SK-N-SH (cell line): Measurements from ENCODE around the gene RBM20. TPM values are rescaled to one million over a fixed set of nuclear protein-coding genes. Genes with fewer than 3 reads are reported as not detected.

Source experiments
- CTCF ChIA-PET: fragments of 300-600, 350-600 bp; formaldehyde crosslinking; extraction: SDS; loops from one replicate; lab custom pipeline; 2021; lab: Yijun Ruan, JAX
- POLR2A ChIA-PET: fragments of 350-600 bp; sonication (Branson Sonifier 250); formaldehyde crosslinking; extraction: SDS; loops from one replicate; lab custom pipeline; 2020; ENCODE audit warnings: antibody characterized with exemption, inconsistent platforms; lab: Yijun Ruan, JAX
- DNase-seq: peaks from one replicate; pipeline ENCODE4 v3.0.0; 2012
- H2AFZ ChIP-seq: fragments of 200-600 bp; sonication (generic); 2 replicates; pipeline ENCODE4 v1.8.1; 2016; ENCODE audit warnings: antibody characterized with exemption, mild to moderate bottlenecking, low read depth
- H3F3A ChIP-seq: fragments of 200-600 bp; sonication (generic); replicated peaks from 2 replicates; pipeline ENCODE3; 2016; ENCODE audit warnings: antibody characterized with exemption, mild to moderate bottlenecking; ENCODE audit not compliant: insufficient read depth
- H3K27ac ChIP-seq, 2 experiments: fragments of 200-500 bp in 1 of 2; fragments of 200-600 bp in 1 of 2; sonication (Bioruptor generic) in 1 of 2; sonication (generic), shearing (Covaris generic) in 1 of 2; 2 replicates each; pipeline versions ENCODE4 v1.5.1 to v1.6.1; 2014 to 2016; ENCODE audit warnings: low read depth in 2 of 2, inconsistent platforms in 1 of 2, low read length in 1 of 2, mild to moderate bottlenecking in 1 of 2, mixed read lengths in 1 of 2
- H3K27me3 ChIP-seq: fragments of 200-600 bp; sonication (generic), shearing (Covaris generic); 2 replicates; pipeline ENCODE4 v1.6.1; 2016; ENCODE audit warnings: mixed run types; ENCODE audit not compliant: insufficient read depth
- H3K36me3 ChIP-seq, 2 experiments: fragments of 200-500 bp in 1 of 2; fragments of 200-600 bp in 1 of 2; sonication (Bioruptor generic) in 1 of 2; sonication (generic) in 1 of 2; replicated peaks in 1 of 2; 2 replicates each; pipeline versions ENCODE3 to v1.5.1; 2014 to 2016; ENCODE audit warnings: low read length in 1 of 2, mild to moderate bottlenecking in 1 of 2; ENCODE audit not compliant: insufficient read depth in 2 of 2, control insufficient read depth in 1 of 2
- H3K4me1 ChIP-seq, 2 experiments: fragments of 200-500 bp in 1 of 2; fragments of 200-600 bp in 1 of 2; sonication (Bioruptor generic) in 1 of 2; sonication (generic), shearing (Covaris generic) in 1 of 2; 2 replicates each; pipeline versions ENCODE4 v1.5.1 to v1.6.1; 2014 to 2016; ENCODE audit warnings: low read depth in 1 of 2, low read length in 1 of 2, mixed run types in 1 of 2; ENCODE audit not compliant: insufficient read depth in 2 of 2, control insufficient read depth in 1 of 2
- H3K4me2 ChIP-seq: fragments of 200-600 bp; sonication (generic), shearing (Covaris generic); 2 replicates; pipeline ENCODE4 v1.6.1; 2017; ENCODE audit warnings: mixed run types
- H3K4me3 ChIP-seq, 2 experiments: fragments of 200-500 bp in 1 of 2; fragments of 200-600 bp in 1 of 2; sonication (Bioruptor generic) in 1 of 2; sonication (generic), shearing (Covaris generic) in 1 of 2; 2 replicates each; pipeline versions ENCODE4 v1.5.1 to v1.8.1; 2014 to 2016; ENCODE audit warnings: low read depth in 2 of 2, inconsistent platforms in 1 of 2, low read length in 1 of 2, mild to moderate bottlenecking in 1 of 2, mixed read lengths in 1 of 2, moderate library complexity in 1 of 2
- H3K79me2 ChIP-seq: fragments of 200-600 bp; sonication (generic); 2 replicates; pipeline ENCODE4 v1.8.1; 2017; ENCODE audit warnings: mild to moderate bottlenecking; ENCODE audit not compliant: insufficient read depth
- H3K9ac ChIP-seq: fragments of 200-600 bp; sonication (generic); 2 replicates; pipeline ENCODE4 v1.6.1; 2017; ENCODE audit warnings: mixed run types
- H3K9me2 ChIP-seq: fragments of 200-600 bp; sonication (generic); 2 replicates; pipeline ENCODE4 v1.6.1; 2017; ENCODE audit warnings: mixed run types
- H3K9me3 ChIP-seq: fragments of 200-600 bp; sonication (generic); 2 replicates; pipeline ENCODE4 v1.6.1; 2017; ENCODE audit warnings: mixed run types, mild to moderate bottlenecking, moderate library complexity
- H4K20me1 ChIP-seq: fragments of 200-600 bp; sonication (generic); 2 replicates; pipeline ENCODE4 v1.6.1; 2017; ENCODE audit warnings: mild to moderate bottlenecking, mixed run types; ENCODE audit not compliant: insufficient read depth
- ELF1 ChIP-seq: IDR thresholded peaks from 2 replicates; pipeline ENCODE4 v1.4.0; 2012
- EP300 ChIP-seq, 2 experiments: IDR thresholded peaks; 2 replicates each; pipeline versions ENCODE4 v1.4.0 to v1.6.1; 2012; ENCODE audit warnings: borderline replicate concordance in 1 of 2, low read depth in 1 of 2, low read length in 1 of 2
- FOSL2 ChIP-seq: IDR thresholded peaks from 2 replicates; pipeline ENCODE4 v1.4.0; 2012; ENCODE audit warnings: low read depth, mild to moderate bottlenecking, moderate library complexity, borderline replicate concordance
- GATA2 ChIP-seq: sonication (generic); formaldehyde crosslinking; IDR thresholded peaks from 2 replicates; pipeline ENCODE4 v1.5.0; 2020; ENCODE audit warnings: mild to moderate bottlenecking, missing genetic modification reagents
- JUND ChIP-seq: IDR thresholded peaks from 2 replicates; pipeline ENCODE4 v1.4.0; 2012
- MEF2A ChIP-seq: IDR thresholded peaks from 2 replicates; pipeline ENCODE4 v1.4.0; 2012; ENCODE audit warnings: low read depth, borderline replicate concordance
- NFIC ChIP-seq: IDR thresholded peaks from 2 replicates; pipeline ENCODE4 v1.4.0; 2012; ENCODE audit warnings: borderline replicate concordance
- RAD21 ChIP-seq: IDR thresholded peaks from 2 replicates; pipeline ENCODE4 v1.6.1; 2012; ENCODE audit warnings: mild to moderate bottlenecking, low read length
- SMC3 ChIP-seq: IDR thresholded peaks from 2 replicates; pipeline ENCODE4 v1.6.1; 2012; ENCODE audit warnings: low read depth, low read length, improper control_type of control experiment
- TAF1 ChIP-seq: IDR thresholded peaks from 2 replicates; pipeline ENCODE4 v1.6.1; 2012; ENCODE audit warnings: low read depth, mild to moderate bottlenecking, low read length, moderate library complexity, borderline replicate concordance
- YY1 ChIP-seq: IDR thresholded peaks from 2 replicates; pipeline ENCODE4 v1.4.0; 2012; ENCODE audit warnings: low read depth, mild to moderate bottlenecking
- WGBS: methylation state at CpG from one replicate; pipeline ENCODE4 v1.1.6; 2017; ENCODE audit warnings: low lambda C conversion rate; 5-methylcytosine and 5-hydroxymethylcytosine counted together
- polyA plus RNA-seq, 3 experiments: library from polyadenylated mRNA; depleted of rRNA; stranded (reverse); fragments of >200 nt; gene quantifications; 2 replicates each; pipeline ENCODE4 v1.2.3, GENCODE V29; 2012
- TF ChIP-seq, protein P1 (sequence below): IDR thresholded peaks from 2 replicates; pipeline ENCODE4 v1.6.1; 2012; ENCODE audit warnings: mild to moderate bottlenecking, low read depth, low read length, moderate library complexity
- TF ChIP-seq, protein P2 (sequence below): fragments of 150-350 bp; IDR thresholded peaks from 2 replicates; pipeline ENCODE4 v1.6.1; 2016; ENCODE audit warnings: mild to moderate bottlenecking, low read depth, low read length
- TF ChIP-seq, protein P3 (sequence below): IDR thresholded peaks from 2 replicates; pipeline ENCODE4 v1.4.0; 2012; ENCODE audit warnings: low read depth

Gene RBM20
- polyA plus RNA-seq, 1 of the 3 experiments (the other 2 are of a cell fraction), result 0.64 TPM

DNA sequence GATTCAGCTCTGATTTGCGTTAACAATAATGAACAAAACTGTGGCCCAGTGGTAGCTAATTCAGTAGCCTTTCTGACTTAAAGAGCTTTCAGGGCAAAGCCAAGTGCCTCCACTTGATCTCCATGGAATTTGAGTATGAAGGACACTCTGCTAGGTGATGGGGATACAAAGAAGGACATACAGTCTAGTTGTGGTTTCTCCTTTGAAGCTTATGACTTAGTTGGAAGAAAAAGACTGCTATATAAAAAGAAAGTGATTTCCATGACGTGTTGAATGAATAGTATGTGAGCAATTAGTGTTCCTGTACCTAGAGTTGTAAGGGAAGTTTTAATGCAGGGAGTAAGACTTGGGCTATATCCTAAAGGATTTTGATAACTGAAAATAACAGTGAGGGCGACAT is 235.9 kb downstream of the RBM20 start:
- peaks cover 0 to 10% of the 10 kb centered on the region in 2 experiments; a peak in 2 of 4 replicates for H3K4me1 ChIP-seq
- H3K27ac ChIP-seq, result no peak overlapping the region; a peak in 1 of 4 replicates
- H3K9me2 ChIP-seq, result no peaks in the 10 kb centered on the region
- peaks cover 11% of the 10 kb centered on the region for H3K79me2 ChIP-seq
- no peak overlapping the region for H3K4me2 ChIP-seq
- H2AFZ ChIP-seq, result no peak overlapping the region
- H3K9me3 ChIP-seq, result no peaks in the 10 kb centered on the region
- H3K9ac ChIP-seq, result no peak overlapping the region
- H4K20me1 ChIP-seq, result no peaks in the 10 kb centered on the region; the same call in 1 of the 2 replicates
- H3K36me3 ChIP-seq, result peaks cover 55 to 84% of the 10 kb centered on the region in 2 experiments
- CTCF ChIA-PET, result interaction anchor here (1.2 to 4.6 kb wide), 6 partner anchors 12 to 146 kb away, joined by 3 to 17 read pairs (median 6); no protein-coding TSS in a partner anchor
- 94% methylated on average over 3 of the region's 3 CpGs for WGBS
- no peak overlapping the region for H3K4me3 ChIP-seq
- H3F3A ChIP-seq, result no peaks in the 10 kb centered on the region
- DNase-seq, result no peak
- TF ChIP-seq MEF2A, result no peak
- no peak for TF ChIP-seq JUND
- TF ChIP-seq YY1, result no peak
- no peak for TF ChIP-seq TAF1
- TF ChIP-seq RAD21, result no peak
- TF ChIP-seq FOSL2, result no peak
- TF ChIP-seq SMC3, result no peak
- no peak for TF ChIP-seq NFIC
- TF ChIP-seq, protein P1, sequence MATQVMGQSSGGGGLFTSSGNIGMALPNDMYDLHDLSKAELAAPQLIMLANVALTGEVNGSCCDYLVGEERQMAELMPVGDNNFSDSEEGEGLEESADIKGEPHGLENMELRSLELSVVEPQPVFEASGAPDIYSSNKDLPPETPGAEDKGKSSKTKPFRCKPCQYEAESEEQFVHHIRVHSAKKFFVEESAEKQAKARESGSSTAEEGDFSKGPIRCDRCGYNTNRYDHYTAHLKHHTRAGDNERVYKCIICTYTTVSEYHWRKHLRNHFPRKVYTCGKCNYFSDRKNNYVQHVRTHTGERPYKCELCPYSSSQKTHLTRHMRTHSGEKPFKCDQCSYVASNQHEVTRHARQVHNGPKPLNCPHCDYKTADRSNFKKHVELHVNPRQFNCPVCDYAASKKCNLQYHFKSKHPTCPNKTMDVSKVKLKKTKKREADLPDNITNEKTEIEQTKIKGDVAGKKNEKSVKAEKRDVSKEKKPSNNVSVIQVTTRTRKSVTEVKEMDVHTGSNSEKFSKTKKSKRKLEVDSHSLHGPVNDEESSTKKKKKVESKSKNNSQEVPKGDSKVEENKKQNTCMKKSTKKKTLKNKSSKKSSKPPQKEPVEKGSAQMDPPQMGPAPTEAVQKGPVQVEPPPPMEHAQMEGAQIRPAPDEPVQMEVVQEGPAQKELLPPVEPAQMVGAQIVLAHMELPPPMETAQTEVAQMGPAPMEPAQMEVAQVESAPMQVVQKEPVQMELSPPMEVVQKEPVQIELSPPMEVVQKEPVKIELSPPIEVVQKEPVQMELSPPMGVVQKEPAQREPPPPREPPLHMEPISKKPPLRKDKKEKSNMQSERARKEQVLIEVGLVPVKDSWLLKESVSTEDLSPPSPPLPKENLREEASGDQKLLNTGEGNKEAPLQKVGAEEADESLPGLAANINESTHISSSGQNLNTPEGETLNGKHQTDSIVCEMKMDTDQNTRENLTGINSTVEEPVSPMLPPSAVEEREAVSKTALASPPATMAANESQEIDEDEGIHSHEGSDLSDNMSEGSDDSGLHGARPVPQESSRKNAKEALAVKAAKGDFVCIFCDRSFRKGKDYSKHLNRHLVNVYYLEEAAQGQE, result no peak
- TF ChIP-seq, protein P2, sequence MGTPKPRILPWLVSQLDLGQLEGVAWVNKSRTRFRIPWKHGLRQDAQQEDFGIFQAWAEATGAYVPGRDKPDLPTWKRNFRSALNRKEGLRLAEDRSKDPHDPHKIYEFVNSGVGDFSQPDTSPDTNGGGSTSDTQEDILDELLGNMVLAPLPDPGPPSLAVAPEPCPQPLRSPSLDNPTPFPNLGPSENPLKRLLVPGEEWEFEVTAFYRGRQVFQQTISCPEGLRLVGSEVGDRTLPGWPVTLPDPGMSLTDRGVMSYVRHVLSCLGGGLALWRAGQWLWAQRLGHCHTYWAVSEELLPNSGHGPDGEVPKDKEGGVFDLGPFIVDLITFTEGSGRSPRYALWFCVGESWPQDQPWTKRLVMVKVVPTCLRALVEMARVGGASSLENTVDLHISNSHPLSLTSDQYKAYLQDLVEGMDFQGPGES, result no peak
- no peak for TF ChIP-seq ELF1
- TF ChIP-seq EP300 (IDR thresholded peaks at IDR 0.05; ENCODE audit: borderline replicate concordance in 1 of 2, low read depth in 1 of 2, low read length in 1 of 2), result no peak
- no peak for TF ChIP-seq GATA2 (CRISPR knock-in tag)
- TF ChIP-seq, protein P3, sequence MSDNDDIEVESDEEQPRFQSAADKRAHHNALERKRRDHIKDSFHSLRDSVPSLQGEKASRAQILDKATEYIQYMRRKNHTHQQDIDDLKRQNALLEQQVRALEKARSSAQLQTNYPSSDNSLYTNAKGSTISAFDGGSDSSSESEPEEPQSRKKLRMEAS, result no peak
- no peaks in the 10 kb centered on the region for H3K27me3 ChIP-seq
- POLR2A ChIA-PET, result no interaction called here
